Upper lobe of left lung (tissue), 6 donors: Measurements from ENCODE around the gene ZSWIM6. TPM values are rescaled to one million over a fixed set of nuclear protein-coding genes. Genes with fewer than 3 reads are reported as not detected.

Experiments used
- ATAC-seq, 2 donors: fragments of 200-7000 bp; cut with Tn5 transposase; one replicate each; pipeline ENCODE4 v1.9.1; 2022; ENCODE audit warnings: mild to moderate bottlenecking in 2 of 2, moderate library complexity in 2 of 2; ENCODE audit not compliant: low FRiP score in 2 of 2
- DNase-seq, 2 donors: peaks; one replicate each; pipeline ENCODE4 v3.0.0-alpha.2; 2019 to 2020
- H3K27ac ChIP-seq, 4 donors: fragments of 200-600 bp; sonication (generic); one replicate each; pipeline ENCODE4 v1.5.1; 2016 to 2019
- H3K27me3 ChIP-seq, 4 donors: fragments of 200-600 bp; sonication (generic); one replicate each; pipeline ENCODE4 v1.5.1; 2017 to 2019
- H3K36me3 ChIP-seq, 4 donors: fragments of 200-600 bp; sonication (generic); one replicate each; pipeline ENCODE4 v1.5.1; 2016 to 2019
- H3K4me1 ChIP-seq, 4 donors: fragments of 200-600 bp; sonication (generic); one replicate each; pipeline ENCODE4 v1.5.1; 2018 to 2019
- H3K4me3 ChIP-seq, 4 donors: fragments of 200-600 bp; sonication (generic); one replicate each; pipeline ENCODE4 v1.5.1; 2017 to 2019; ENCODE audit warnings: mild to moderate bottlenecking in 2 of 4, moderate library complexity in 1 of 4
- H3K9me3 ChIP-seq, 4 donors: fragments of 200-600 bp; sonication (generic); one replicate each; pipeline ENCODE4 v1.5.1; 2018 to 2019
- EP300 ChIP-seq, 4 donors: sonication (generic); formaldehyde crosslinking; IDR thresholded peaks; one replicate each; pipeline ENCODE4 v1.5.1; 2017; ENCODE audit warnings: antibody characterized with exemption in 4 of 4, control low read depth in 2 of 4
- POLR2A ChIP-seq, 4 donors: fragments of 450-650 bp; IDR thresholded peaks; one replicate each; pipeline ENCODE4 v1.5.1; 2016 to 2017; ENCODE audit warnings: antibody characterized with exemption in 4 of 4, mild to moderate bottlenecking in 2 of 4
- POLR2AphosphoS5 ChIP-seq, 2 donors: sonication (generic); formaldehyde crosslinking; IDR thresholded peaks; one replicate each; pipeline ENCODE4 v1.5.1; 2017; ENCODE audit warnings: antibody characterized with exemption in 2 of 2
- whole genome bisulfite sequencing, 2 donors: methylation state at CpG; one replicate each; pipeline ENCODE4 v1.1.5; 2017 to 2018; 5-methylcytosine and 5-hydroxymethylcytosine counted together
- total RNA-seq, 6 donors: library from RNA; depleted of rRNA in 4 of 6; stranded (reverse); fragments of >200 nt in 4 of 6; gene quantifications; one replicate each; pipeline versions ENCODE4 v1.1.0 to v1.2.1, GENCODE V29; 2016 to 2021
- TF ChIP-seq, protein P1 (sequence below), 6 experiments: fragments of 450-650 bp in 4 of 6; fragments of 200-600 bp in 2 of 6; sonication (generic) in 2 of 6; IDR thresholded peaks; one replicate each; pipeline ENCODE4 v1.5.1; 2016 to 2019; ENCODE audit warnings: antibody characterized with exemption in 6 of 6
- donor health status: DM: no; HTN: no; CAD: no; lungs with moderate emphysema.
- donor health status: DM: no; HTN: yes; CAD: no; lungs with severe emphysema.

Gene ZSWIM6
- total RNA-seq, 6 donors from 2014 or later, result 10.5 to 22.3 (median 15.7) TPM

DNA sequence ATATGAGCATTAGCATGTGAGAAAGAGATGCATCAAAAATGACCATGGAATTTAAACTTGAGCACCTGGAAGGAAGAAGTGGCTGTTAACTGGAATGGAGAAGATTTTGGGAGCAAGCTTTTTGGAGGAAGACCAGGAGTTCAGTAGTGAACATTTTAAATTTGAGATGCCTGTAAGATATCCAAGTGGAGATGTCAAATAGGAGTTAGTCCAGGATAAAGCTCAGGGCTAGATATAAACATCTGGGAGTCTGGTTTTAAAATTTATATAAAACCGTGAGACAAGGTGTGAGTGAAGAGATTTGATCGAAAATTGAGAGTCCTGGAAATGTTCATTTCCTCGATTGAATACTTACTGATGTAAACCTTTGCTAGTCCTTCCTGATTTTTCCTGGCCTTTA, 217.5 kb downstream of the ZSWIM6 start:
- H3K27ac ChIP-seq, result no peak overlapping the region

DNA sequence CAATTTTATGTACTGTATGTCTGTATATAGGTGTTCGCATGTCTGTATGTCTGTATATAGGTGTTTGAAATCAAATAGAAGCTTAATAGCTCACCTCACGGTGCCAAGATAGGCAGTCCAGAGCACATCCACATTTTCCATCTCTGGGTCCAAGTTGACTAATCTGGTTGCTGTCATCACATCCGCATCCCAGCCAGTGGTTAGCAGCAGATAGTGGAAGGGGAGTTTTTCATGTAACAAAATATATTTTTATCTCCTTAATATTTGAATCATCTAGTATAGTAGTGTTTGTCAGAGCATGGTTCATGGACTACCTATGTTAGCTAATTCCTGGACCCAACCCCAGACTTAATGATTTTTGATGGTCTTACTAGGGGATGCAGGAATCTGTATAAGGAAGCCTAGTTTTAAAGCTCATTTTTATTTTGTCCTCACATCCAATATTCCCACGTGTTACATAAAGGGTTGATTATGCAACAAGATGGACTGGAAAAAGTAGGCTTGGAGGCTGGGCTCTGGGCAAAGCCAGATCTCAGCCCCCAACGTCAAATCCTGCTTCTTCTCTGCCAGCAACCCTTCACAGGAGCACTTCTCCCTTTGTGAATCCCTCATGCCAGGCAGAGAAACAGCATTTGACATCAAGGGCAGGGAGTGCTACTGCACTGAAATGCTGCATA, 219.7 kb downstream of the ZSWIM6 start:
- no peak overlapping the region for H3K4me3 ChIP-seq
- ATAC-seq (peak in 1 of 2 donors; percentile 39), DNase-seq (no peak)
- H3K4me1 ChIP-seq, result no peaks in the 10 kb centered on the region
- H3K36me3 ChIP-seq, result peaks cover 0 to 4% (median 0%) of the 10 kb centered on the region in 4 donors
- H3K27me3 ChIP-seq, result no peaks in the 10 kb centered on the region
- H3K27ac ChIP-seq, result no peak overlapping the region
- 74 to 76% methylated on average over 5 of the region's 5 CpGs for WGBS, 2 donors
- TF ChIP-seq POLR2A (IDR thresholded peaks at IDR 0.05) (no peak), POLR2AphosphoS5 (IDR thresholded peaks at IDR 0.05) (no peak), EP300 (IDR thresholded peaks at IDR 0.05) (no peak)
- TF ChIP-seq, protein P1, sequence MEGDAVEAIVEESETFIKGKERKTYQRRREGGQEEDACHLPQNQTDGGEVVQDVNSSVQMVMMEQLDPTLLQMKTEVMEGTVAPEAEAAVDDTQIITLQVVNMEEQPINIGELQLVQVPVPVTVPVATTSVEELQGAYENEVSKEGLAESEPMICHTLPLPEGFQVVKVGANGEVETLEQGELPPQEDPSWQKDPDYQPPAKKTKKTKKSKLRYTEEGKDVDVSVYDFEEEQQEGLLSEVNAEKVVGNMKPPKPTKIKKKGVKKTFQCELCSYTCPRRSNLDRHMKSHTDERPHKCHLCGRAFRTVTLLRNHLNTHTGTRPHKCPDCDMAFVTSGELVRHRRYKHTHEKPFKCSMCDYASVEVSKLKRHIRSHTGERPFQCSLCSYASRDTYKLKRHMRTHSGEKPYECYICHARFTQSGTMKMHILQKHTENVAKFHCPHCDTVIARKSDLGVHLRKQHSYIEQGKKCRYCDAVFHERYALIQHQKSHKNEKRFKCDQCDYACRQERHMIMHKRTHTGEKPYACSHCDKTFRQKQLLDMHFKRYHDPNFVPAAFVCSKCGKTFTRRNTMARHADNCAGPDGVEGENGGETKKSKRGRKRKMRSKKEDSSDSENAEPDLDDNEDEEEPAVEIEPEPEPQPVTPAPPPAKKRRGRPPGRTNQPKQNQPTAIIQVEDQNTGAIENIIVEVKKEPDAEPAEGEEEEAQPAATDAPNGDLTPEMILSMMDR (IDR thresholded peaks at IDR 0.05), result no peak
- H3K9me3 ChIP-seq, result no peaks in the 10 kb centered on the region

More for the DNA sequence above, 217.5 kb downstream of the ZSWIM6 start:
- ATAC-seq, result no peak
- Histone ChIP-seq H3K36me3 (peaks cover 0 to 15% (median 3%) of the 10 kb centered on the region in 4 donors), H3K4me3 (no peak overlapping the region), H3K27me3 (no peaks in the 10 kb centered on the region), H3K9me3 (no peaks in the 10 kb centered on the region), H3K4me1 (no peaks in the 10 kb centered on the region)
- 91 to 97% methylated on average over 3 of the region's 3 CpGs for WGBS, 2 donors
- TF ChIP-seq, protein P1 (IDR thresholded peaks at IDR 0.05), result no peak
- no peak for TF ChIP-seq EP300 (IDR thresholded peaks at IDR 0.05)
- no peak for TF ChIP-seq POLR2AphosphoS5 (IDR thresholded peaks at IDR 0.05)
- TF ChIP-seq POLR2A (IDR thresholded peaks at IDR 0.05), result no peak
- no peak for DNase-seq

DNA sequence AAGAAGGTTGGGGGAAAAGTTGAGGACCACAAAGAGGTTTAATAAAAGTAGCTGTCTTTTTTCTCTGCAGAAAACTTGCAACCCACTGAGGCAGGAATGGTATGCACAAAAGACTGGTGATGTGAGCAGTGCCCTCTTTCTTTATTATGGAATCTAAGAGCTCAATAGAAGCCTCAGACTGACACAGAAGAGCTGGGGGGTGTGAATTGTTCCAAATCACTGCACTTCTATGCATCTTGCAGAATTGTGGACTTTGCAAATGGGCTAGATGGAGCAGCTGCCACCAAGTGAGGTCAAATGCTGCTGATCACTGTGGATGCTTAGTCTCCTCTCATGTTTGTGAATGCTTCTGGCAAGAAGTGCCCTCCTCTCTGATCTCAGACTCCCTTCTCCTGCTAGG, 227.1 kb downstream of the ZSWIM6 start:
- H3K4me1 ChIP-seq, result no peaks in the 10 kb centered on the region
- no peak overlapping the region for H3K27ac ChIP-seq
- no peaks in the 10 kb centered on the region for H3K9me3 ChIP-seq
- H3K4me3 ChIP-seq, result no peak overlapping the region
- H3K27me3 ChIP-seq, result no peaks in the 10 kb centered on the region
- H3K36me3 ChIP-seq, result no peaks in the 10 kb centered on the region
- DNase-seq (no peak), ATAC-seq (no peak)
- TF ChIP-seq EP300 (IDR thresholded peaks at IDR 0.05) (no peak), POLR2A (IDR thresholded peaks at IDR 0.05) (no peak), POLR2AphosphoS5 (IDR thresholded peaks at IDR 0.05) (no peak)
- TF ChIP-seq, protein P1 (IDR thresholded peaks at IDR 0.05), result no peak

DNA sequence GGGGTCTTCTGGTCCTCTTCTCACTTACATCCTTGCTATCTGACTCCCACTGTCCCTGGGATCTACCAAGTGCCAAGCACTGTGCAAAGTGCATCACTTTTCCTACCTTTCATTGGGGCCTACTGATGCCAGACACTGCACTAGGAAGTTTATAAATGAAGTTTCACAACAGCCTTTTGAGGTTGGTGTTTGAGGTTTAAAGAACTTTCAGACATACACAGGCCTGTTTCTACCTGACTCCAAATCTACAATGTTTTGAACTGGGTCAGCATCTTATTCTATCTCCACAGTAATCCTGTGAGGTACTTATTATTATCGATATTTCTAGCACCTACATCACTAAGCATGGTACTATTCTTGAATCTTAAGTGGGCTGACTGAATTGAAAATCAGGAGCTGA, 227.7 kb downstream of the ZSWIM6 start:
- no peaks in the 10 kb centered on the region for H3K36me3 ChIP-seq
- ATAC-seq (no peak), DNase-seq (no peak)
- TF ChIP-seq, protein P1 (IDR thresholded peaks at IDR 0.05), result no peak
- no peak for TF ChIP-seq EP300 (IDR thresholded peaks at IDR 0.05)
- TF ChIP-seq POLR2A (IDR thresholded peaks at IDR 0.05), result no peak
- TF ChIP-seq POLR2AphosphoS5 (IDR thresholded peaks at IDR 0.05), result no peak
- no peak overlapping the region for H3K4me3 ChIP-seq
- H3K9me3 ChIP-seq, result no peaks in the 10 kb centered on the region
- no peak overlapping the region for H3K27ac ChIP-seq
- 100% methylated on average over 1 of the region's 1 CpG for WGBS, 2 donors
- no peaks in the 10 kb centered on the region for H3K4me1 ChIP-seq
- H3K27me3 ChIP-seq, result no peaks in the 10 kb centered on the region

DNA sequence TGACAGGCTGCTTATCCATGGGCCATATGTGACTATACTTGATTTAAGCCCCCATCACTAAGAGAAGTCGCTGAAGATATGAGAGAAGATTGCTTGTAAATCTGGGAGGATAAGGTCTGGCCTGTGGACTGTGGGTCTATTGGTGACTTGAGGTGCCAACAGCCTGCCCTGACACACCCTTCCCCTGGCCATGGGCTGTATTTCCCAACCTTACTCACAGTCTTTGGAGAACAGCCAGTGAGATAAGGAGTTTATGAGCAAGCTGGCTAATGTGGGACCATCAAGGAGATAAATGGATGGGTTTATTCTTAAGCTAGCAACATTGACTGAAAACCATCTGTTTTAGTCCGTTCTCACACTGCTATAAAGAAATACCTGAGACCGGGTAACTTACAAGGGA, 231.3 kb downstream of the ZSWIM6 start:
- no peak overlapping the region for H3K4me3 ChIP-seq
- no peak overlapping the region for H3K27ac ChIP-seq
- H3K4me1 ChIP-seq, result no peaks in the 10 kb centered on the region
- ATAC-seq (no peak), DNase-seq (no peak)
- TF ChIP-seq POLR2A (IDR thresholded peaks at IDR 0.05), result no peak
- no peak for TF ChIP-seq EP300 (IDR thresholded peaks at IDR 0.05)
- no peak for TF ChIP-seq POLR2AphosphoS5 (IDR thresholded peaks at IDR 0.05)
- TF ChIP-seq, protein P1 (IDR thresholded peaks at IDR 0.05), result no peak
- H3K36me3 ChIP-seq, result no peaks in the 10 kb centered on the region
- WGBS, 2 donors, result 97 to 98% methylated on average over 3 of the region's 3 CpGs
- H3K9me3 ChIP-seq, result no peaks in the 10 kb centered on the region
- H3K27me3 ChIP-seq, result no peaks in the 10 kb centered on the region
